HepG2 (cell line): ENCODE results near the gene PLVAP. TPM values are rescaled to one million over a fixed set of nuclear protein-coding genes. Genes with fewer than 3 reads are reported as not detected.

ENCODE experiments used
- ARNTL ChIP-seq: sonication (generic); formaldehyde crosslinking; IDR thresholded peaks from 2 replicates; pipeline ENCODE4 v1.4.0; 2020; ENCODE audit warnings: mild to moderate bottlenecking, missing genetic modification reagents
- CBFB ChIP-seq: sonication (generic); formaldehyde crosslinking; IDR thresholded peaks from 2 replicates; pipeline ENCODE4 v1.4.0; 2020; ENCODE audit warnings: missing genetic modification reagents
- CCDC6 ChIP-seq: sonication (generic); formaldehyde crosslinking; IDR thresholded peaks from 2 replicates; pipeline ENCODE4 v1.8.1; 2022; ENCODE audit warnings: mild to moderate bottlenecking, missing genetic modification reagents, moderate library complexity
- CENPT ChIP-seq: sonication (generic); formaldehyde crosslinking; IDR thresholded peaks from 2 replicates; pipeline ENCODE4 v1.8.0; 2022; ENCODE audit warnings: low read depth, mild to moderate bottlenecking, moderate library complexity, missing genetic modification reagents
- CHD4 ChIP-seq: fragments of 200-600 bp; sonication (generic); IDR thresholded peaks from 2 replicates; pipeline ENCODE4 v1.7.0; 2017; ENCODE audit warnings: mild to moderate bottlenecking, low read length, borderline replicate concordance
- ESRRA ChIP-seq: sonication (generic); formaldehyde crosslinking; IDR thresholded peaks from 2 replicates; pipeline ENCODE4 v1.5.1; 2020; ENCODE audit warnings: mild to moderate bottlenecking, low read depth, missing genetic modification reagents
- GATAD2A ChIP-seq: IDR thresholded peaks from 2 replicates; pipeline ENCODE4 v1.6.1; 2016
- HDAC2 ChIP-seq: sonication (generic); formaldehyde crosslinking; IDR thresholded peaks from 2 replicates; pipeline ENCODE4 v1.4.0; 2020; ENCODE audit warnings: missing genetic modification reagents
- HIC2 ChIP-seq: sonication (generic); formaldehyde crosslinking; IDR thresholded peaks from 2 replicates; pipeline ENCODE4 v1.9.0; 2022; ENCODE audit warnings: low read depth, missing genetic modification reagents
- IKZF4 ChIP-seq: sonication (generic); formaldehyde crosslinking; IDR thresholded peaks from 2 replicates; pipeline ENCODE4 v1.5.1; 2020; ENCODE audit warnings: borderline replicate concordance, mild to moderate bottlenecking, low read depth, missing genetic modification reagents; ENCODE audit errors: not compliant biosample characterization
- KAT7 ChIP-seq: IDR thresholded peaks from 2 replicates; pipeline ENCODE4 v1.6.1; 2018; ENCODE audit warnings: borderline replicate concordance, missing compliant biosample characterization
- KDM1A ChIP-seq: IDR thresholded peaks from 2 replicates; pipeline ENCODE4 v1.6.1; 2016; ENCODE audit warnings: missing compliant biosample characterization
- KLF15 ChIP-seq: sonication (generic); formaldehyde crosslinking; IDR thresholded peaks from 2 replicates; pipeline ENCODE4 v1.8.1; 2023; ENCODE audit warnings: borderline replicate concordance, mild to moderate bottlenecking, inconsistent platforms, missing genetic modification reagents, mixed read lengths
- MXD3 ChIP-seq: IDR thresholded peaks from 2 replicates; pipeline ENCODE4 v1.6.1; 2016; ENCODE audit warnings: mild to moderate bottlenecking, missing biosample characterization, missing genetic modification reagents
- SAP130 ChIP-seq: IDR thresholded peaks from 2 replicates; pipeline ENCODE4 v1.6.1; 2016; ENCODE audit warnings: low read depth
- SMAD9 ChIP-seq: sonication (generic); formaldehyde crosslinking; IDR thresholded peaks from 2 replicates; pipeline ENCODE4 v1.5.1; 2020; ENCODE audit warnings: mild to moderate bottlenecking, missing genetic modification reagents
- ZBTB20 ChIP-seq: sonication (generic); formaldehyde crosslinking; IDR thresholded peaks from 2 replicates; pipeline ENCODE4 v1.8.1; 2023; ENCODE audit warnings: missing genetic modification reagents, low read depth, mild to moderate bottlenecking, borderline replicate concordance
- ZMYM3 ChIP-seq: sonication (generic); formaldehyde crosslinking; IDR thresholded peaks from 2 replicates; pipeline ENCODE4 v1.5.1; 2020; ENCODE audit warnings: mild to moderate bottlenecking, missing genetic modification reagents
- ZNF205 ChIP-seq: IDR thresholded peaks from 2 replicates; pipeline ENCODE4 v1.6.1; 2018; ENCODE audit warnings: missing biosample characterization, missing genetic modification reagents
- ZNF563 ChIP-seq: sonication (generic); formaldehyde crosslinking; IDR thresholded peaks from 2 replicates; pipeline ENCODE4 v1.8.0; 2022; ENCODE audit warnings: mild to moderate bottlenecking, moderate library complexity, missing genetic modification reagents
- ZNF564 ChIP-seq: sonication (generic); formaldehyde crosslinking; IDR thresholded peaks from 2 replicates; pipeline ENCODE4 v1.8.1; 2023; ENCODE audit warnings: mild to moderate bottlenecking, missing genetic modification reagents
- ZNF768 ChIP-seq: sonication (generic); formaldehyde crosslinking; IDR thresholded peaks from 2 replicates; pipeline ENCODE4 v1.4.0; 2020; ENCODE audit warnings: missing genetic modification reagents
- ZSCAN30 ChIP-seq: sonication (generic); formaldehyde crosslinking; IDR thresholded peaks from 2 replicates; pipeline ENCODE4 v1.5.0; 2020; ENCODE audit warnings: mild to moderate bottlenecking, missing genetic modification reagents
- polyA plus RNA-seq, 8 experiments: library from polyadenylated mRNA; depleted of rRNA in 3 of 8; stranded (reverse) in 7 of 8; unstranded in 1 of 8; fragments of >200 nt; fragmentation: Illumina TruSeq in 4 of 8; extraction: Trizol in 4 of 8; gene quantifications; 2 replicates each; pipeline versions ENCODE4 v1.2.1 to v1.2.3, GENCODE V29; 2011 to 2016; ENCODE audit warnings: low read depth in 4 of 8, missing spikeins in 1 of 8, mixed read lengths in 1 of 8; ENCODE audit not compliant: insufficient read depth in 1 of 8
- total RNA-seq, 5 experiments: library from RNA; depleted of rRNA; stranded (reverse); fragments of >200 nt; fragmentation: Illumina TruSeq; extraction: Trizol; gene quantifications; 2 replicates each; pipeline ENCODE4 v1.2.3, GENCODE V29; 2016; ENCODE audit warnings: low read depth in 1 of 5
- TF ChIP-seq, protein P1 (sequence below): sonication (generic); formaldehyde crosslinking; IDR thresholded peaks from 2 replicates; pipeline ENCODE4 v1.4.0; 2020; ENCODE audit warnings: low read depth, missing genetic modification reagents

PLVAP gene
- total and polyA plus RNA-seq, 2 of the 13 experiments (the other 11 are each of a cell fraction or from before 2014, with no cell fraction given) = 0.26 TPM; not detected in 1

- TF ChIP-seq, protein P1, sequence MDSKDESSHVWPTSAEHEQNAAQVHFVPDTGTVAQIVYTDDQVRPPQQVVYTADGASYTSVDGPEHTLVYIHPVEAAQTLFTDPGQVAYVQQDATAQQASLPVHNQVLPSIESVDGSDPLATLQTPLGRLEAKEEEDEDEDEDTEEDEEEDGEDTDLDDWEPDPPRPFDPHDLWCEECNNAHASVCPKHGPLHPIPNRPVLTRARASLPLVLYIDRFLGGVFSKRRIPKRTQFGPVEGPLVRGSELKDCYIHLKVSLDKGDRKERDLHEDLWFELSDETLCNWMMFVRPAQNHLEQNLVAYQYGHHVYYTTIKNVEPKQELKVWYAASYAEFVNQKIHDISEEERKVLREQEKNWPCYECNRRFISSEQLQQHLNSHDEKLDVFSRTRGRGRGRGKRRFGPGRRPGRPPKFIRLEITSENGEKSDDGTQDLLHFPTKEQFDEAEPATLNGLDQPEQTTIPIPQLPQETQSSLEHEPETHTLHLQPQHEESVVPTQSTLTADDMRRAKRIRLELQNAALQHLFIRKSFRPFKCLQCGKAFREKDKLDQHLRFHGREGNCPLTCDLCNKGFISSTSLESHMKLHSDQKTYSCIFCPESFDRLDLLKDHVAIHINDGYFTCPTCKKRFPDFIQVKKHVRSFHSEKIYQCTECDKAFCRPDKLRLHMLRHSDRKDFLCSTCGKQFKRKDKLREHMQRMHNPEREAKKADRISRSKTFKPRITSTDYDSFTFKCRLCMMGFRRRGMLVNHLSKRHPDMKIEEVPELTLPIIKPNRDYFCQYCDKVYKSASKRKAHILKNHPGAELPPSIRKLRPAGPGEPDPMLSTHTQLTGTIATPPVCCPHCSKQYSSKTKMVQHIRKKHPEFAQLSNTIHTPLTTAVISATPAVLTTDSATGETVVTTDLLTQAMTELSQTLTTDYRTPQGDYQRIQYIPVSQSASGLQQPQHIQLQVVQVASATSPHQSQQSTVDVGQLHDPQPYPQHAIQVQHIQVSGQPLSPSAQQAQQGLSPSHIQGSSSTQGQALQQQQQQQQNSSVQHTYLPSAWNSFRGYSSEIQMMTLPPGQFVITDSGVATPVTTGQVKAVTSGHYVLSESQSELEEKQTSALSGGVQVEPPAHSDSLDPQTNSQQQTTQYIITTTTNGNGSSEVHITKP (CRISPR knock-in tag) = 0 out of 2 replicates have a peak, but pooled peaks have one; percentile 28
- peak; percentile 11; the same call in 1 of the 2 replicates for TF ChIP-seq ZNF768
- no peak for TF ChIP-seq KAT7 (CRISPR knock-in tag)
- TF ChIP-seq KDM1A (CRISPR knock-in tag) = peak; percentile 91
- 0 out of 2 replicates have a peak, but pooled peaks have one; percentile 3 for TF ChIP-seq ARNTL (CRISPR knock-in tag)
- TF ChIP-seq ZNF205 (CRISPR knock-in tag) = 0 out of 2 replicates have a peak, but pooled peaks have one; percentile 39
- no peak for TF ChIP-seq ZSCAN30 (CRISPR knock-in tag)
- TF ChIP-seq HDAC2 (CRISPR knock-in tag) = no peak
- peak; percentile 36; the same call in 1 of the 2 replicates for TF ChIP-seq CCDC6 (CRISPR knock-in tag)
- peak; percentile 26; the same call in 1 of the 2 replicates for TF ChIP-seq ESRRA (CRISPR knock-in tag)
- TF ChIP-seq KLF15 (CRISPR knock-in tag) = no peak
- peak; percentile 30; the same call in 1 of the 2 replicates for TF ChIP-seq SAP130 (CRISPR knock-in tag)
- TF ChIP-seq CBFB (CRISPR knock-in tag) = peak; percentile 83
- TF ChIP-seq CHD4 = peak; percentile 85
- no peak for TF ChIP-seq ZBTB20 (CRISPR knock-in tag)
- no peak for TF ChIP-seq CENPT (CRISPR knock-in tag)
- TF ChIP-seq HIC2 (CRISPR knock-in tag) = no peak
- TF ChIP-seq SMAD9 = no peak
- peak; percentile 94 for TF ChIP-seq ZMYM3 (CRISPR knock-in tag)
- peak; percentile 5; the same call in 1 of the 2 replicates for TF ChIP-seq MXD3
- TF ChIP-seq IKZF4 = peak; percentile 4
- 0 out of 2 replicates have a peak, but pooled peaks have one; percentile 8 for TF ChIP-seq ZNF563 (CRISPR knock-in tag)
- 0 out of 2 replicates have a peak, but pooled peaks have one; percentile 5 for TF ChIP-seq ZNF564 (CRISPR knock-in tag)
- TF ChIP-seq GATAD2A (CRISPR knock-in tag) = 0 out of 2 replicates have a peak, but pooled peaks have one; percentile 33
Measured at GRCh38 chr19:17333611-17334413, 43.3 kb downstream of the PLVAP start (continued).
